Measurements from ENCODE around the gene RPS6KL1.

Gene RPS6KL1

GRCh38 chr14:74949859-74950573, 27.0 kb upstream of the RPS6KL1 start (continued):
- no peak for TF ChIP-seq TSHZ1 (tag by site-specific recombination; IDR thresholded peaks at IDR 0.05; ENCODE audit: borderline replicate concordance)
- TF ChIP-seq ZFP69B (tag by site-specific recombination; IDR thresholded peaks at IDR 0.05): no peak
- TF ChIP-seq ZNF670 (tag by site-specific recombination; IDR thresholded peaks at IDR 0.05; ENCODE audit: low read depth): no peak
- TF ChIP-seq ZNF785 (tag by site-specific recombination; IDR thresholded peaks at IDR 0.05): no peak
- TF ChIP-seq MYNN (tag by site-specific recombination; IDR thresholded peaks at IDR 0.05; ENCODE audit: borderline replicate concordance): no peak

- peaks cover 19% of the 10 kb centered on the region for H3K4me1 ChIP-seq (ENCODE audit: control insufficient read depth, insufficient read depth, low read length)
- no peaks in the 10 kb centered on the region for H3K9me3 ChIP-seq (ENCODE audit: control insufficient read depth, insufficient read depth, low read depth, low read length)
- TF ChIP-seq ZNF2 (tag by site-specific recombination; IDR thresholded peaks at IDR 0.05) (no peak), ZEB2 (tag by site-specific recombination; IDR thresholded peaks at IDR 0.05) (no peak), ZNF366 (tag by site-specific recombination; conservative IDR thresholded peaks at IDR 0.05) (no peak), OVOL3 (tag by site-specific recombination; IDR thresholded peaks at IDR 0.05) (no peak), SETDB1 (IDR thresholded peaks at IDR 0.05; ENCODE audit: insufficient read length, low read length) (no peak), ZNF266 (tag by site-specific recombination; IDR thresholded peaks at IDR 0.05; ENCODE audit: low read depth) (no peak), ZNF223 (tag by site-specific recombination; IDR thresholded peaks at IDR 0.05) (no peak), ZNF544 (tag by site-specific recombination; IDR thresholded peaks at IDR 0.05) (no peak), ZNF362 (tag by site-specific recombination; IDR thresholded peaks at IDR 0.05) (no peak), ZNF184 (tag by site-specific recombination; IDR thresholded peaks at IDR 0.05) (no peak), ZNF302 (tag by site-specific recombination; IDR thresholded peaks at IDR 0.05; ENCODE audit: low read depth) (no peak), ZNF148 (tag by site-specific recombination; IDR thresholded peaks at IDR 0.05; ENCODE audit: borderline replicate concordance) (no peak), ZNF560 (tag by site-specific recombination; IDR thresholded peaks at IDR 0.05; ENCODE audit: borderline replicate concordance) (no peak), ZNF558 (tag by site-specific recombination; IDR thresholded peaks at IDR 0.05) (no peak), ZNF335 (tag by site-specific recombination; conservative IDR thresholded peaks at IDR 0.05) (no peak), ZNF10 (tag by site-specific recombination; IDR thresholded peaks at IDR 0.05) (no peak)
- no peak overlapping the region for H3K27ac ChIP-seq (ENCODE audit: extremely low read depth, low read depth, low read length)
- ChIA-PET POLR2A (no interaction called here), CTCF (interaction anchor here (1.0 to 6.6 kb wide), 2 partner anchors 44 to 140 kb away, joined by 3 to 66 read pairs; no protein-coding TSS in a partner anchor)
- H3K36me3 ChIP-seq (ENCODE audit: control insufficient read depth in 2 of 2, insufficient read depth in 1 of 2, low read length in 2 of 2): peaks cover 0 to 85% of the 10 kb centered on the region in 2 experiments; a peak in 2 of 3 replicates
- H3K4me3 ChIP-seq (ENCODE audit: low read depth, low read length): no peak overlapping the region
Measured at GRCh38 chr14:74949191-74949601, 26.1 kb upstream of the RPS6KL1 start.
